CD4-positive, CD25-positive, alpha-beta regulatory T cell (primary cell): ENCODE results near the gene POLR2A. TPM values are rescaled to one million over a fixed set of nuclear protein-coding genes. Genes with fewer than 3 reads are reported as not detected.

Source experiments
- ATAC-seq, 2 donors: fragments of 150-1000 bp; cut with Tn5 transposase; one replicate each; pipeline ENCODE4 v1.10.0; 2021; ENCODE audit warnings: low read depth in 2 of 2, moderate number of reproducible peaks in 2 of 2, moderate library complexity in 1 of 2
- DNase-seq, 3 donors: peaks; one replicate each; pipeline versions ENCODE4 v3.0.0 to v3.0.0-alpha.2; 2012 to 2022; ENCODE audit warnings: mixed read lengths in 1 of 3
- H3K27ac ChIP-seq: one replicate; pipeline ENCODE4 v1.7.0; 2013; ENCODE audit warnings: mild to moderate bottlenecking, low read length; ENCODE audit not compliant: insufficient read depth, poor library complexity, severe bottlenecking
- H3K27me3 ChIP-seq: one replicate; pipeline ENCODE4 v1.7.0; 2013; ENCODE audit warnings: low read length; ENCODE audit not compliant: control insufficient read depth, insufficient read depth
- H3K36me3 ChIP-seq: one replicate; pipeline ENCODE4 v1.7.0; 2013; ENCODE audit warnings: mild to moderate bottlenecking, low read length, moderate library complexity; ENCODE audit not compliant: control insufficient read depth, insufficient read depth
- H3K4me1 ChIP-seq: 2 replicates; pipeline ENCODE4 v1.7.0; 2013; ENCODE audit warnings: mild to moderate bottlenecking, low read length; ENCODE audit not compliant: insufficient read depth, control insufficient read depth, poor library complexity, severe bottlenecking
- H3K4me3 ChIP-seq: one replicate; pipeline ENCODE4 v1.7.0; 2013; ENCODE audit warnings: low read depth, mild to moderate bottlenecking, low read length, moderate library complexity
- H3K9me3 ChIP-seq, 2 experiments: 1 replicate in 1 of 2; 2 replicates in 1 of 2; pipeline ENCODE4 v1.7.0; 2013; ENCODE audit warnings: low read length in 2 of 2, mild to moderate bottlenecking in 1 of 2, moderate library complexity in 1 of 2; ENCODE audit not compliant: control insufficient read depth in 2 of 2
- H3K27ac Mint-ChIP-seq, 3 donors: one replicate each; pipeline ENCODE4 v1.8.0; 2020 to 2022; ENCODE audit warnings: mild to moderate bottlenecking in 3 of 3, mixed read lengths in 3 of 3, moderate library complexity in 2 of 3
- H3K27me3 Mint-ChIP-seq: one replicate; pipeline ENCODE4 v1.8.0; 2022; ENCODE audit warnings: mild to moderate bottlenecking, mixed read lengths
- H3K36me3 Mint-ChIP-seq: one replicate; pipeline ENCODE4 v1.8.0; 2020; ENCODE audit warnings: mixed read lengths
- H3K4me1 Mint-ChIP-seq, 4 donors: one replicate each; pipeline ENCODE4 v1.8.0; 2020 to 2022; ENCODE audit warnings: mixed read lengths in 4 of 4, mild to moderate bottlenecking in 1 of 4
- H3K4me3 Mint-ChIP-seq, 4 donors: one replicate each; pipeline ENCODE4 v1.8.0; 2020 to 2022; ENCODE audit warnings: mild to moderate bottlenecking in 4 of 4, mixed read lengths in 4 of 4, moderate library complexity in 3 of 4
- H3K9me3 Mint-ChIP-seq, 7 donors: one replicate each; pipeline ENCODE4 v1.8.0; 2020 to 2022; ENCODE audit warnings: mixed read lengths in 7 of 7, mild to moderate bottlenecking in 3 of 7, moderate library complexity in 2 of 7
- polyA plus RNA-seq, 4 donors: library from polyadenylated mRNA; unstranded; fragments of 300-500 nt; fragmentation: Illumina TruSeq; gene quantifications; one replicate each; pipeline ENCODE4 v1.2.3, GENCODE V29; 2021
- total RNA-seq: library from RNA; stranded (reverse); gene quantifications from one replicate; pipeline ENCODE4 v1.2.3, GENCODE V29; 2022

Gene POLR2A
- total and polyA plus RNA-seq, 5 donors from 2014 or later: 32.3 to 568 (median 41.0) TPM

- DNase-seq (no peak), ATAC-seq (no peak)
- H3K4me3 Mint-ChIP-seq: no peak overlapping the region
- H3K9me3 ChIP-seq: no peaks in the 10 kb centered on the region
- H3K4me1 Mint-ChIP-seq: no peaks in the 10 kb centered on the region
- no peak overlapping the region for H3K27ac Mint-ChIP-seq
- H3K4me1 ChIP-seq: no peaks in the 10 kb centered on the region
- H3K9me3 Mint-ChIP-seq: peaks cover 0 to 2% (median 0%) of the 10 kb centered on the region in 7 donors
- peaks cover 95% of the 10 kb centered on the region for H3K36me3 ChIP-seq
- no peaks in the 10 kb centered on the region for H3K27me3 ChIP-seq
- H3K27ac ChIP-seq: no peak overlapping the region
- peaks cover 42% of the 10 kb centered on the region for H3K36me3 Mint-ChIP-seq
- H3K27me3 Mint-ChIP-seq: no peaks in the 10 kb centered on the region
- no peak overlapping the region for H3K4me3 ChIP-seq
These were observed 18.1 kb downstream of the POLR2A start for GRCh38 chr17:7502171-7502847.

DNA sequence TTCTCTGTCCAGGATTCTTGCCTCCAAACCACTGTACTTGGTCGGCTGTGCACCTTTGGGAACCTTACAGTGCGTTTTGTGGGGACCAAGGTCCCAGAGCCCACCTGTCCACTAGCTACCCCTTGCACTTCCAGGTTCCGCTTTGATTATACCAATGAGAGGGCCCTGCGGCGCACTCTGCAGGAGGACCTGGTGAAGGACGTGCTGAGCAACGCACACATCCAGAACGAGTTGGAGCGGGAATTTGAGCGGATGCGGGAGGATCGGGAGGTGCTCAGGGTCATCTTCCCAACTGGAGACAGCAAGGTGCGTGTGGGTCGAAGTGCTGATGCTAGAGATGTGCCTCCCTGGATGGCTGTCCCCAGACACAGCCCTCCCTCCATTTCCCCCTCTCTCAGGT lies 18.8 kb downstream of the POLR2A start:
- DNase-seq: no peak

DNA sequence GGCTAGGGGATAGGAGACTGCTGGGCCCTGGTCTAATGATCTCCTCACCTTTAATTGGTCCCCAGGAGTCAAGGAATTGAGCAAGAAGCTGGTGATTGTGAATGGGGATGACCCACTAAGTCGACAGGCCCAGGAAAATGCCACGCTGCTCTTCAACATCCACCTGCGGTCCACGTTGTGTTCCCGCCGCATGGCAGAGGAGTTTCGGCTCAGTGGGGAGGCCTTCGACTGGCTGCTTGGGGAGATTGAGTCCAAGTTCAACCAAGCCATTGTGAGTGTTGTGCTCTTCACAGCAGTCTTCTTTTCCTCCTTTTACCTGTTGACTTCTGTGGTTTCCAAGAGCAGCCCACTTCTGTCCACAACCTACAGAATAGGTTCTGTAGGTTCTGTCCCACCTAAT lies 19.4 kb downstream of the POLR2A start:
- Mint-ChIP-seq H3K4me1 (no peaks in the 10 kb centered on the region), H3K27me3 (no peaks in the 10 kb centered on the region), H3K27ac (peak overlapping the region in 1 of 3 donors; percentile 11), H3K36me3 (peaks cover 47% of the 10 kb centered on the region), H3K9me3 (peaks cover 0 to 2% (median 0%) of the 10 kb centered on the region in 7 donors), H3K4me3 (no peak overlapping the region)
- Histone ChIP-seq H3K36me3 (peaks cover 92% of the 10 kb centered on the region), H3K4me3 (no peak overlapping the region), H3K9me3 (no peaks in the 10 kb centered on the region), H3K4me1 (no peaks in the 10 kb centered on the region), H3K27me3 (no peaks in the 10 kb centered on the region), H3K27ac (no peak overlapping the region)
- ATAC-seq: no peak
- DNase-seq: no peak

More for the DNA sequence above, 18.8 kb downstream of the POLR2A start:
- Mint-ChIP-seq H3K9me3 (peaks cover 0 to 2% (median 0%) of the 10 kb centered on the region in 7 donors), H3K27ac (no peak overlapping the region), H3K4me1 (no peaks in the 10 kb centered on the region), H3K4me3 (no peak overlapping the region), H3K36me3 (peaks cover 43% of the 10 kb centered on the region), H3K27me3 (no peaks in the 10 kb centered on the region)
- Histone ChIP-seq H3K4me1 (no peaks in the 10 kb centered on the region), H3K27ac (no peak overlapping the region), H3K27me3 (no peaks in the 10 kb centered on the region), H3K36me3 (peaks cover 92% of the 10 kb centered on the region), H3K9me3 (no peaks in the 10 kb centered on the region), H3K4me3 (no peak overlapping the region)
- ATAC-seq: no peak

DNA sequence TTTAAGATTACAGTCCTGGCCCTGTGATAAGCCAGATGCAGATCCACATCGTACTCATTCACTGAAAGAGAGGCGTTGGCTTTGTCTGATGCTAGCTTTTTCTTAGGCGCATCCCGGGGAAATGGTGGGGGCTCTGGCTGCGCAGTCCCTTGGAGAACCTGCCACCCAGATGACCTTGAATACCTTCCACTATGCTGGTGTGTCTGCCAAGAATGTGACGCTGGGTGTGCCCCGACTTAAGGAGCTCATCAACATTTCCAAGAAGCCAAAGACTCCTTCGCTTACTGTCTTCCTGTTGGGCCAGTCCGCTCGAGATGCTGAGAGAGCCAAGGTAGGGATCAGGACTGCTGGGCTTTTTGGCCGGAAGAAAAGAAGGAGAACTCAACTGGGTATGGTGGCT lies 24.0 kb downstream of the POLR2A start:
- no peak for DNase-seq
- Mint-ChIP-seq H3K36me3 (peaks cover 43% of the 10 kb centered on the region), H3K27ac (no peak overlapping the region), H3K27me3 (no peaks in the 10 kb centered on the region), H3K9me3 (no peaks in the 10 kb centered on the region), H3K4me1 (no peaks in the 10 kb centered on the region), H3K4me3 (no peak overlapping the region)
- no peak for ATAC-seq
- no peaks in the 10 kb centered on the region for H3K27me3 ChIP-seq
- no peak overlapping the region for H3K27ac ChIP-seq
- H3K36me3 ChIP-seq: peaks cover 94% of the 10 kb centered on the region
- H3K4me1 ChIP-seq: no peaks in the 10 kb centered on the region
- H3K9me3 ChIP-seq: no peaks in the 10 kb centered on the region
- no peak overlapping the region for H3K4me3 ChIP-seq

DNA sequence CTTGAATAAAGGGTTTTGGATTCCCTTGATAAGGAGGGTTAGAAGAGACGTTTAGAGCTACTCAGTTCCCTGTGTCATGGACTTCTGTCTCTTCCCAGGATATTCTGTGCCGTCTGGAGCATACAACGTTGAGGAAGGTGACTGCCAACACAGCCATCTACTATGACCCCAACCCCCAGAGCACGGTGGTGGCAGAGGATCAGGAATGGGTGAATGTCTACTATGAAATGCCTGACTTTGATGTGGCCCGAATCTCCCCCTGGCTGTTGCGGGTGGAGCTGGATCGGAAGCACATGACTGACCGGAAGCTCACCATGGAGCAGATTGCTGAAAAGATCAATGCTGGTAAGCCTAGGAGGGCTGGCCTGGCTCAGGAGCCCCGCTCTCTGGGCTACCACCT lies 24.7 kb downstream of the POLR2A start:
- H3K36me3 Mint-ChIP-seq: peaks cover 39% of the 10 kb centered on the region
- no peak overlapping the region for H3K4me3 ChIP-seq
- H3K4me1 ChIP-seq: no peaks in the 10 kb centered on the region
- H3K27me3 ChIP-seq: no peaks in the 10 kb centered on the region
- no peaks in the 10 kb centered on the region for H3K9me3 ChIP-seq
- ATAC-seq (no peak), DNase-seq (no peak)
- H3K4me3 Mint-ChIP-seq: peak overlapping the region in 1 of 4 donors; percentile 35
- H3K27ac Mint-ChIP-seq: no peak overlapping the region
- peaks cover 94% of the 10 kb centered on the region for H3K36me3 ChIP-seq
- no peaks in the 10 kb centered on the region for H3K4me1 Mint-ChIP-seq
- H3K27ac ChIP-seq: no peak overlapping the region
- no peaks in the 10 kb centered on the region for H3K9me3 Mint-ChIP-seq
- no peaks in the 10 kb centered on the region for H3K27me3 Mint-ChIP-seq

GRCh38 chr17:7509937-7510336 lies 25.8 kb downstream of the POLR2A start:
- H3K4me1 ChIP-seq: no peaks in the 10 kb centered on the region
- no peaks in the 10 kb centered on the region for H3K27me3 ChIP-seq
- Mint-ChIP-seq H3K4me3 (no peak overlapping the region), H3K36me3 (peaks cover 34% of the 10 kb centered on the region), H3K27me3 (no peaks in the 10 kb centered on the region), H3K27ac (peak overlapping the region in 1 of 3 donors; percentile 38), H3K9me3 (no peaks in the 10 kb centered on the region), H3K4me1 (peaks cover 0 to 5% (median 0%) of the 10 kb centered on the region in 4 donors)
- H3K9me3 ChIP-seq: no peaks in the 10 kb centered on the region
- ATAC-seq (no peak), DNase-seq (no peak)
- H3K4me3 ChIP-seq: no peak overlapping the region
- H3K36me3 ChIP-seq: peaks cover 91% of the 10 kb centered on the region
- no peak overlapping the region for H3K27ac ChIP-seq

DNA sequence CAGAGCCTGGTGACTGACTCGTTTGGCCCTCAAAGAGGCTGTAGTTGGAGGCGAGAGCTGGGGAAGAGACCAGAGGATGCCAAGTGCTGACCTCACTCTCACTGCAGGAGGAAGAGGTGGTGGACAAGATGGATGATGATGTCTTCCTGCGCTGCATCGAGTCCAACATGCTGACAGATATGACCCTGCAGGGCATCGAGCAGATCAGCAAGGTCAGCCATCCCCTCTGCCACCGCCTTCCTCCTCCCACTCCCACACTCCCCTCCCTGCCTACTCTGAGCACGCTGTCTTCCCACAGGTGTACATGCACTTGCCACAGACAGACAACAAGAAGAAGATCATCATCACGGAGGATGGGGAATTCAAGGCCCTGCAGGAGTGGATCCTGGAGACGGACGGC lies 26.9 kb downstream of the POLR2A start:
- H3K4me1 ChIP-seq: no peaks in the 10 kb centered on the region
- Mint-ChIP-seq H3K27ac (peak overlapping the region in 2 of 3 donors; percentile 32 to 62), H3K36me3 (peaks cover 27% of the 10 kb centered on the region), H3K4me3 (no peak overlapping the region), H3K27me3 (no peaks in the 10 kb centered on the region), H3K4me1 (peaks cover 0 to 5% (median 0%) of the 10 kb centered on the region in 4 donors), H3K9me3 (no peaks in the 10 kb centered on the region)
- H3K27me3 ChIP-seq: no peaks in the 10 kb centered on the region
- H3K36me3 ChIP-seq: peaks cover 81% of the 10 kb centered on the region
- no peak overlapping the region for H3K4me3 ChIP-seq
- ATAC-seq (no peak), DNase-seq (no peak)
- H3K9me3 ChIP-seq: no peaks in the 10 kb centered on the region
- H3K27ac ChIP-seq: no peak overlapping the region

GRCh38 chr17:7512105-7512504 lies 27.9 kb downstream of the POLR2A start:
- ATAC-seq (no peak), DNase-seq (no peak)
- no peaks in the 10 kb centered on the region for H3K9me3 Mint-ChIP-seq
- peaks cover 27% of the 10 kb centered on the region for H3K36me3 Mint-ChIP-seq
- Histone ChIP-seq H3K27me3 (no peaks in the 10 kb centered on the region), H3K4me3 (no peak overlapping the region), H3K4me1 (no peaks in the 10 kb centered on the region), H3K27ac (no peak overlapping the region), H3K9me3 (no peaks in the 10 kb centered on the region), H3K36me3 (peaks cover 71% of the 10 kb centered on the region)
- H3K4me1 Mint-ChIP-seq: peaks cover 0 to 5% (median 0%) of the 10 kb centered on the region in 4 donors
- H3K27ac Mint-ChIP-seq: no peak overlapping the region
- H3K4me3 Mint-ChIP-seq: no peak overlapping the region
- no peaks in the 10 kb centered on the region for H3K27me3 Mint-ChIP-seq
